HEK293 (cell line): Measurements from ENCODE around the gene TTC16.

Source experiments
- CTCF ChIA-PET: fragments of 350-600 bp; formaldehyde crosslinking; extraction: SDS; loops from one replicate; lab custom pipeline; 2021; ENCODE audit warnings: antibody characterized with exemption; lab: Yijun Ruan, JAX
- POLR2A ChIA-PET: fragments of 300-600 bp; formaldehyde crosslinking; extraction: SDS; loops from one replicate; lab custom pipeline; 2020; ENCODE audit warnings: antibody characterized with exemption, inconsistent platforms; lab: Yijun Ruan, JAX
- H3K27ac ChIP-seq: fragments of 200-500 bp; sonication (Bioruptor generic); 2 replicates; pipeline ENCODE4 v1.5.1; 2014; ENCODE audit warnings: low read depth, low read length, control low read depth, inconsistent platforms; ENCODE audit errors: extremely low read depth
- H3K36me3 ChIP-seq, 2 experiments: fragments of 200-500 bp in 1 of 2; sonication (Bioruptor generic) in 1 of 2; 1 replicate in 1 of 2; 2 replicates in 1 of 2; pipeline ENCODE4 v1.5.1; 2014 to 2017; ENCODE audit warnings: inconsistent platforms in 2 of 2, low read length in 2 of 2; ENCODE audit not compliant: control insufficient read depth in 2 of 2, insufficient read depth in 1 of 2
- H3K4me1 ChIP-seq: fragments of 200-500 bp; sonication (Bioruptor generic); 2 replicates; pipeline ENCODE4 v1.5.1; 2014; ENCODE audit warnings: mild to moderate bottlenecking, low read length, inconsistent platforms; ENCODE audit not compliant: control insufficient read depth, insufficient read depth
- H3K4me3 ChIP-seq: 2 replicates; pipeline ENCODE4 v1.5.1; 2011; ENCODE audit warnings: low read depth, mild to moderate bottlenecking, control low read depth, low read length, moderate library complexity
- H3K9me3 ChIP-seq: fragments of 200-500 bp; sonication (Bioruptor generic); 2 replicates; pipeline ENCODE4 v1.5.1; 2014; ENCODE audit warnings: low read depth, low read length, inconsistent platforms; ENCODE audit not compliant: control insufficient read depth, insufficient read depth
- GLIS2 ChIP-seq: fragments of 450-650 bp; formaldehyde crosslinking; IDR thresholded peaks from 2 replicates; pipeline ENCODE4 v1.5.1; 2016; ENCODE audit warnings: missing biosample characterization, missing genetic modification characterization
- OSR2 ChIP-seq: fragments of 450-650 bp; formaldehyde crosslinking; IDR thresholded peaks from 2 replicates; pipeline ENCODE4 v1.5.1; 2016; ENCODE audit warnings: missing biosample characterization, missing genetic modification characterization
- RBAK ChIP-seq: fragments of 450-650 bp; formaldehyde crosslinking; IDR thresholded peaks from 2 replicates; pipeline ENCODE4 v1.5.1; 2016; ENCODE audit warnings: missing biosample characterization, missing genetic modification characterization
- TSHZ1 ChIP-seq: fragments of 450-650 bp; formaldehyde crosslinking; IDR thresholded peaks from 2 replicates; pipeline ENCODE4 v1.5.1; 2016; ENCODE audit warnings: missing biosample characterization, missing genetic modification characterization, borderline replicate concordance
- YY1 ChIP-seq: fragments of 450-650 bp; formaldehyde crosslinking; IDR thresholded peaks from 2 replicates; pipeline ENCODE4 v1.5.1; 2018; ENCODE audit warnings: missing biosample characterization, missing genetic modification characterization
- YY2 ChIP-seq: fragments of 450-650 bp; formaldehyde crosslinking; IDR thresholded peaks from 2 replicates; pipeline ENCODE4 v1.5.1; 2016; ENCODE audit warnings: missing biosample characterization, missing genetic modification characterization
- ZBTB21 ChIP-seq: fragments of 450-650 bp; formaldehyde crosslinking; IDR thresholded peaks from 2 replicates; pipeline ENCODE4 v1.5.1; 2017; ENCODE audit warnings: missing biosample characterization, missing genetic modification characterization
- ZBTB6 ChIP-seq: fragments of 450-650 bp; formaldehyde crosslinking; IDR thresholded peaks from 2 replicates; pipeline ENCODE4 v1.5.1; 2017; ENCODE audit warnings: missing biosample characterization, missing genetic modification characterization
- ZFHX2 ChIP-seq: fragments of 450-650 bp; formaldehyde crosslinking; conservative IDR thresholded peaks from 2 replicates; pipeline ENCODE4 v1.5.1; 2016; ENCODE audit warnings: missing biosample characterization, missing genetic modification characterization
- ZNF155 ChIP-seq: fragments of 450-650 bp; formaldehyde crosslinking; IDR thresholded peaks from 2 replicates; pipeline ENCODE4 v1.5.1; 2016; ENCODE audit warnings: missing biosample characterization, missing genetic modification characterization
- ZNF157 ChIP-seq: fragments of 450-650 bp; formaldehyde crosslinking; IDR thresholded peaks from 2 replicates; pipeline ENCODE4 v1.5.1; 2016; ENCODE audit warnings: missing biosample characterization, missing genetic modification characterization
- ZNF600 ChIP-seq: fragments of 450-650 bp; formaldehyde crosslinking; IDR thresholded peaks from 2 replicates; pipeline ENCODE4 v1.5.1; 2016; ENCODE audit warnings: missing biosample characterization, missing genetic modification characterization
- ZNF629 ChIP-seq: fragments of 450-650 bp; formaldehyde crosslinking; IDR thresholded peaks from 2 replicates; pipeline ENCODE4 v1.5.1; 2017; ENCODE audit warnings: missing biosample characterization, missing genetic modification characterization
- ZNF654 ChIP-seq: fragments of 450-650 bp; formaldehyde crosslinking; IDR thresholded peaks from 2 replicates; pipeline ENCODE4 v1.5.1; 2016; ENCODE audit warnings: low read depth, missing biosample characterization, missing genetic modification characterization
- ZNF658 ChIP-seq: fragments of 450-650 bp; formaldehyde crosslinking; IDR thresholded peaks from 2 replicates; pipeline ENCODE4; 2016; ENCODE audit warnings: missing biosample characterization, missing genetic modification characterization
- ZNF707 ChIP-seq: fragments of 450-650 bp; formaldehyde crosslinking; IDR thresholded peaks from 2 replicates; pipeline ENCODE4 v1.5.1; 2016; ENCODE audit warnings: missing biosample characterization, missing genetic modification characterization
- ZNF776 ChIP-seq: fragments of 450-650 bp; formaldehyde crosslinking; IDR thresholded peaks from 2 replicates; pipeline ENCODE4 v1.5.0; 2017; ENCODE audit warnings: missing biosample characterization, missing genetic modification characterization, borderline replicate concordance
- TF ChIP-seq, protein P1 (sequence below): fragments of 450-650 bp; formaldehyde crosslinking; IDR thresholded peaks from 2 replicates; pipeline ENCODE4; 2016; ENCODE audit warnings: missing biosample characterization, missing genetic modification characterization
- TF ChIP-seq, protein P2 (sequence below): fragments of 450-650 bp; formaldehyde crosslinking; IDR thresholded peaks from 2 replicates; pipeline ENCODE4 v1.5.1; 2017; ENCODE audit warnings: missing biosample characterization, missing genetic modification characterization

TTC16 gene

DNA sequence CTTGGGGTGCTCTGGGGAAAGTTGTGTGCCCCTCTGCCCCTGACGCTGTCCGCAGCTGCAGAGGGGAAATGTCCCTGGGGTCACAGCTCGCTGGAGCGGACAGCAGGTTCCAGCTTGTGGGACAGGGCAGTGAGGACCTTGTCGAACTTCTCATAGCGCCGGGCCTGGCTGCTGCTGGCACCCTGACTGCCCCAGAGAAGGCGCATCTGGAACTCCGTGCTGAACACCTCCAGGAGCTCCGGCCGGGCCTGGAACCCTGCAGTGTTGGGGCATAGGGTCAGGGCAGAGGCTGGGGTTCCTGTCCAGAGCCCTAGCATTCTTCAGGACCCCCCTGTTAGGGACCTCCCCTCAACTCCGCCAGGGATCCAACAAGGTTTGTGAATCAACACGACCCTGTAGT, 22.8 kb downstream of the TTC16 start:
- POLR2A ChIA-PET = no interaction called here
- CTCF ChIA-PET = interaction anchor here (0.7 to 2.1 kb wide), 3 partner anchors 86 to 182 kb away, joined by 3 to 14 read pairs (median 3); no protein-coding TSS in a partner anchor

More for the DNA sequence above, 22.8 kb downstream of the TTC16 start:
- TF ChIP-seq ZNF776 (tag by site-specific recombination) (no peak), GLIS2 (tag by site-specific recombination) (no peak), ZFHX2 (tag by site-specific recombination) (no peak), RBAK (tag by site-specific recombination) (no peak), TSHZ1 (tag by site-specific recombination) (no peak), ZBTB21 (tag by site-specific recombination) (no peak), YY2 (tag by site-specific recombination) (no peak), ZBTB6 (no peak), ZNF707 (no peak), ZNF600 (tag by site-specific recombination) (no peak), ZNF658 (no peak), ZNF157 (tag by site-specific recombination) (no peak), ZNF629 (tag by site-specific recombination) (no peak), ZNF654 (no peak), YY1 (no peak), OSR2 (tag by site-specific recombination) (no peak), ZNF155 (no peak)
- TF ChIP-seq, protein P1, sequence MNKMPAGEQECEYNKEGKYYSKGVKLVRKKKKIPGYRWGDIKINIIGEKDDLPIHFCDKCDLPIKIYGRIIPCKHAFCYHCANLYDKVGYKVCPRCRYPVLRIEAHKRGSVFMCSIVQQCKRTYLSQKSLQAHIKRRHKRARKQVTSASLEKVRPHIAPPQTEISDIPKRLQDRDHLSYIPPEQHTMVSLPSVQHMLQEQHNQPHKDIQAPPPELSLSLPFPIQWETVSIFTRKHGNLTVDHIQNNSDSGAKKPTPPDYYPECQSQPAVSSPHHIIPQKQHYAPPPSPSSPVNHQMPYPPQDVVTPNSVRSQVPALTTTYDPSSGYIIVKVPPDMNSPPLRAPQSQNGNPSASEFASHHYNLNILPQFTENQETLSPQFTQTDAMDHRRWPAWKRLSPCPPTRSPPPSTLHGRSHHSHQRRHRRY = no peak
- TF ChIP-seq, protein P2, sequence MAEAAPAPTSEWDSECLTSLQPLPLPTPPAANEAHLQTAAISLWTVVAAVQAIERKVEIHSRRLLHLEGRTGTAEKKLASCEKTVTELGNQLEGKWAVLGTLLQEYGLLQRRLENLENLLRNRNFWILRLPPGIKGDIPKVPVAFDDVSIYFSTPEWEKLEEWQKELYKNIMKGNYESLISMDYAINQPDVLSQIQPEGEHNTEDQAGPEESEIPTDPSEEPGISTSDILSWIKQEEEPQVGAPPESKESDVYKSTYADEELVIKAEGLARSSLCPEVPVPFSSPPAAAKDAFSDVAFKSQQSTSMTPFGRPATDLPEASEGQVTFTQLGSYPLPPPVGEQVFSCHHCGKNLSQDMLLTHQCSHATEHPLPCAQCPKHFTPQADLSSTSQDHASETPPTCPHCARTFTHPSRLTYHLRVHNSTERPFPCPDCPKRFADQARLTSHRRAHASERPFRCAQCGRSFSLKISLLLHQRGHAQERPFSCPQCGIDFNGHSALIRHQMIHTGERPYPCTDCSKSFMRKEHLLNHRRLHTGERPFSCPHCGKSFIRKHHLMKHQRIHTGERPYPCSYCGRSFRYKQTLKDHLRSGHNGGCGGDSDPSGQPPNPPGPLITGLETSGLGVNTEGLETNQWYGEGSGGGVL (tag by site-specific recombination) = no peak
- H3K9me3 ChIP-seq = no peaks in the 10 kb centered on the region
- no peaks in the 10 kb centered on the region for H3K36me3 ChIP-seq
- H3K4me1 ChIP-seq = no peaks in the 10 kb centered on the region
- H3K27ac ChIP-seq = no peak overlapping the region
- H3K4me3 ChIP-seq = no peak overlapping the region
